SU-DHL-6 (cell line): Measurements from ENCODE around the gene ADRB1.

Source experiments
- EZH2phosphoT487 ChIP-seq: fragments of 200-600 bp; sonication (generic), shearing (Covaris generic); conservative IDR thresholded peaks from 2 replicates; pipeline ENCODE4 v1.6.1; 2018; ENCODE audit warnings: mild to moderate bottlenecking, antibody characterized with exemption, low read length, moderate library complexity, mixed read lengths
- TF ChIP-seq, protein P1 (sequence below): fragments of 200-600 bp; sonication (generic); IDR thresholded peaks from one replicate; pipeline ENCODE4 v1.5.1; 2017; ENCODE audit warnings: antibody characterized with exemption, mild to moderate bottlenecking, low read length, moderate library complexity; ENCODE audit not compliant: insufficient read depth, poor library complexity, severe bottlenecking

GRCh38 chr10:114002422-114002821 lies 41.2 kb upstream of the ADRB1 start:
- TF ChIP-seq, protein P1, sequence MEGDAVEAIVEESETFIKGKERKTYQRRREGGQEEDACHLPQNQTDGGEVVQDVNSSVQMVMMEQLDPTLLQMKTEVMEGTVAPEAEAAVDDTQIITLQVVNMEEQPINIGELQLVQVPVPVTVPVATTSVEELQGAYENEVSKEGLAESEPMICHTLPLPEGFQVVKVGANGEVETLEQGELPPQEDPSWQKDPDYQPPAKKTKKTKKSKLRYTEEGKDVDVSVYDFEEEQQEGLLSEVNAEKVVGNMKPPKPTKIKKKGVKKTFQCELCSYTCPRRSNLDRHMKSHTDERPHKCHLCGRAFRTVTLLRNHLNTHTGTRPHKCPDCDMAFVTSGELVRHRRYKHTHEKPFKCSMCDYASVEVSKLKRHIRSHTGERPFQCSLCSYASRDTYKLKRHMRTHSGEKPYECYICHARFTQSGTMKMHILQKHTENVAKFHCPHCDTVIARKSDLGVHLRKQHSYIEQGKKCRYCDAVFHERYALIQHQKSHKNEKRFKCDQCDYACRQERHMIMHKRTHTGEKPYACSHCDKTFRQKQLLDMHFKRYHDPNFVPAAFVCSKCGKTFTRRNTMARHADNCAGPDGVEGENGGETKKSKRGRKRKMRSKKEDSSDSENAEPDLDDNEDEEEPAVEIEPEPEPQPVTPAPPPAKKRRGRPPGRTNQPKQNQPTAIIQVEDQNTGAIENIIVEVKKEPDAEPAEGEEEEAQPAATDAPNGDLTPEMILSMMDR, result no peak
- TF ChIP-seq EZH2phosphoT487, result no peak
